ENCODE data around the gene STAP1.

GRCh38 chr4:67638136-67638535 lies 79.6 kb downstream of the STAP1 start:
- TF ChIP-seq CTCF (IDR thresholded peaks at IDR 0.05) = no peak
- no peak for TF ChIP-seq POLR2A (IDR thresholded peaks at IDR 0.05)
